Measurements from ENCODE around the gene NEDD4L.

NEDD4L gene

GRCh38 chr18:58393295-58393694 lies 349.3 kb downstream of the NEDD4L start:
- no peak overlapping the region for H3K27ac ChIP-seq
- no peak overlapping the region for H3K4me3 ChIP-seq (ENCODE audit: low read depth, low read length)
- H3K9me3 ChIP-seq (ENCODE audit: severe bottlenecking): no peaks in the 10 kb centered on the region
- no peak for TF ChIP-seq CTCF (IDR thresholded peaks at IDR 0.05; ENCODE audit: low read depth, low read length)
- no peaks in the 10 kb centered on the region for H3K27me3 ChIP-seq (ENCODE audit: insufficient read depth, low read depth, severe bottlenecking)
- peaks cover 78% of the 10 kb centered on the region for H3K36me3 ChIP-seq
- DNase-seq: no peak

DNA sequence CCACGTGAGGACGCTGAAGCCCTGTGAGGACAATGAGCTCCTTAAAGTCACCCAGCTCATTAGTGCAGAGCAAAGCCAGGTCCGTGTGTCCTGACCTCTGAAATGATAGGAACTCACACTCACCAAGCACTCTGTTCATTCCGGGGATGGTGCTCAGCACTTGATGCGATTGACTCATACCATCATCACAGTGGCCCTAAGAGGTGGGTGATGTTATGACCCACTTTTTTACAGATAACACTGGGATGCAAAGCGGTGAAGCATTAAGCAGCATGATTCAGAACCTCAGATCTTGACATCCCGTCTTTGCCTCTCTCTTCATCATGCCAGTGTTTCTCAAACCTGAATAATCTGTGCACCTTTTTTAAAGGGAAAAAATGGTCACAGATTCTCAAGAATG lies 350.0 kb downstream of the NEDD4L start:
- Histone ChIP-seq H3K36me3 (peaks cover 70% of the 10 kb centered on the region), H3K27ac (no peak overlapping the region), H3K27me3 (ENCODE audit: insufficient read depth, low read depth, severe bottlenecking) (no peaks in the 10 kb centered on the region), H3K4me3 (ENCODE audit: low read depth, low read length) (no peak overlapping the region), H3K9me3 (ENCODE audit: severe bottlenecking) (no peaks in the 10 kb centered on the region)
- no peak for DNase-seq
- TF ChIP-seq CTCF (IDR thresholded peaks at IDR 0.05; ENCODE audit: low read depth, low read length): no peak

DNA sequence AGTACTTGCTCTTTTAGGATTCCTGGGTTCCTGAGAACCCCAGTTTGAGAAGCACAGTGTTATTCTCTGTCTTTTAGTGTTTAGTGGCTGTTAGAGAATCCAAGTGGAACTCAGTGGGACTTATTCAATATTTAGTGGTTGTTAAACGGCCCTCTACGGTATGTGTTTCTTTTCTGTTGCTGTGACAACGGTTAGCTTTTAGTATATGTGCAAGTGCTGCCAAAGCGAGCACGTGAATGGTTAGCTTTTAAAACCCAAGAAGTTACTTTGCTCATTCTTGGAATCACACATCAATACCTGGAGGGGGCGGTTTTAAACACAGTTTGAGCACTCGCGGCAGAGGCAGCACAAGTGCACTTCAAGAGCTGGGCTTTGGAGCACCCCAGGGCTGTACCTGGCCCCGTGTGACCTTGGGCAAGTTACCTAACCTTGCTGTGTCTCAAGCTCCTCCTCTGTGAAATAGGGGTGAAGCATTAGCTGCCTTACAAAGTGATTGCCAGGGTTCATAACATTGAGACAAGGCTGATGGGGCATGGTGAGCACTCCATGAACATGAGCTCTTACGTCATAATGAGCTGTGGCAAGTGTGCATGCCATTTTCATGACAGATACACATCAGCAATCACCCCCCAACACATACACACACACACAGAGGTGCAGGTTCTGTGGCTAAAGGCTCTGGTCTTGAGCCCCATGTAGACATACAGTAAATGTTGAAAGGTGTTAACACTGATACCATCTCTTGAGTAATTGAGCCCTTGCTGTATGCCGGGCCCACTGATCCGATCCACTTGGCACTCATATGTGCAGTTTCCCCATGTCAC lies 350.8 kb downstream of the NEDD4L start:
- DNase-seq: no peak
- TF ChIP-seq CTCF (IDR thresholded peaks at IDR 0.05; ENCODE audit: low read depth, low read length): no peak
- H3K9me3 ChIP-seq (ENCODE audit: severe bottlenecking): no peaks in the 10 kb centered on the region
- peaks cover 66% of the 10 kb centered on the region for H3K36me3 ChIP-seq
- H3K4me3 ChIP-seq (ENCODE audit: low read depth, low read length): no peak overlapping the region
- no peaks in the 10 kb centered on the region for H3K27me3 ChIP-seq (ENCODE audit: insufficient read depth, low read depth, severe bottlenecking)
- H3K27ac ChIP-seq: no peak overlapping the region

DNA sequence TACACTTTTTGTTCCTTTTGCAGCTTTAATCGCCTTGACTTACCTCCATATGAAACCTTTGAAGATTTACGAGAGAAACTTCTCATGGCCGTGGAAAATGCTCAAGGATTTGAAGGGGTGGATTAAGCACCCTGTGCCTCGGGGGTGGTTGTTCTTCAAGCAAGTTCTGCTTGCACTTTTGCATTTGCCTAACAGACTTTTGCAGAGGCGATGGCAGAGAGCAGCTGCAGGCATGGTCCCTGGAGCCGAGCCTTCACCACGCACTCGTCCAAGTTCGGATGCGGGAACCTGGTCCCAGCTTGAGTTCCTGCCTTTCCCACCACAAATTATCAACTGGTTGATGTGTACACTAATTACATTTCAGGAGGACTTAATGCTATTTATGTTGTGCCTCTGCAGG lies 352.1 kb downstream of the NEDD4L start:
- Histone ChIP-seq H3K9me3 (ENCODE audit: severe bottlenecking) (no peaks in the 10 kb centered on the region), H3K27ac (no peak overlapping the region), H3K4me3 (ENCODE audit: low read depth, low read length) (no peak overlapping the region), H3K36me3 (peaks cover 52% of the 10 kb centered on the region), H3K27me3 (ENCODE audit: insufficient read depth, low read depth, severe bottlenecking) (no peaks in the 10 kb centered on the region)
- no peak for TF ChIP-seq CTCF (IDR thresholded peaks at IDR 0.05; ENCODE audit: low read depth, low read length)
- no peak for DNase-seq

GRCh38 chr18:58396966-58397365 lies 352.9 kb downstream of the NEDD4L start:
- H3K36me3 ChIP-seq: peaks cover 45% of the 10 kb centered on the region
- no peak for DNase-seq
- TF ChIP-seq CTCF (IDR thresholded peaks at IDR 0.05; ENCODE audit: low read depth, low read length): no peak

More at GRCh38 chr18:58396966-58397365, 352.9 kb downstream of the NEDD4L start:
- no peak overlapping the region for H3K4me3 ChIP-seq (ENCODE audit: low read depth, low read length)
- H3K9me3 ChIP-seq (ENCODE audit: severe bottlenecking): no peaks in the 10 kb centered on the region
- no peaks in the 10 kb centered on the region for H3K27me3 ChIP-seq (ENCODE audit: insufficient read depth, low read depth, severe bottlenecking)
- no peak overlapping the region for H3K27ac ChIP-seq

Measured in WERI-Rb-1 (cell line).